ENCODE measurements around the gene MLPH.

DNA sequence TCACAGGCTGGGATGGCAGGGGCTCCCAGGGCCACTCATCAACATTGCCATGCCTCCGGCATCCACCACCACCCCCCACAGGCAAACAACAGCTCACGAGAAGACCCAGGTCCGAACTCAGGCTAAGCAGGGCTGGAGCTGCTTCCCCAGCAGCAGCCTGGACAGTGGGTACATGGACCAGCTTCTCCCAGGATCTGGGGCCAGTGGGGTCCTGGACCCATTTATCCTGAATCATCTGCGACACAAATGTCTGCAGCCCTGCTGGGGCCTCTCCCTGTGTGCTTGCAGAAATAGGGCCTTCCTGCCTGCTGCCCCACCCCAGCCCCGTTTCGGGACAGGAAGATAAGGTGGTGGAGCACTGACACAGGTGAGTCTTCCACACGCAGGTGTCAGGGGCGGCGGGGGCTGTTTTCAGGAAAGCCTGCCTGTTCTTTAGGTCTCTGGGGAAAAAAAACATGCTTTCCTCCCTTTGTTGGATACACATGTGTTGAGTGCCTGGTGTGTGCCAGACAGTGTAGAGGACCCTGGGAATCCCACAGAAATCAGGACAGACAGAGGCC, 83.8 kb downstream of the MLPH start:
- TF ChIP-seq, protein P1, sequence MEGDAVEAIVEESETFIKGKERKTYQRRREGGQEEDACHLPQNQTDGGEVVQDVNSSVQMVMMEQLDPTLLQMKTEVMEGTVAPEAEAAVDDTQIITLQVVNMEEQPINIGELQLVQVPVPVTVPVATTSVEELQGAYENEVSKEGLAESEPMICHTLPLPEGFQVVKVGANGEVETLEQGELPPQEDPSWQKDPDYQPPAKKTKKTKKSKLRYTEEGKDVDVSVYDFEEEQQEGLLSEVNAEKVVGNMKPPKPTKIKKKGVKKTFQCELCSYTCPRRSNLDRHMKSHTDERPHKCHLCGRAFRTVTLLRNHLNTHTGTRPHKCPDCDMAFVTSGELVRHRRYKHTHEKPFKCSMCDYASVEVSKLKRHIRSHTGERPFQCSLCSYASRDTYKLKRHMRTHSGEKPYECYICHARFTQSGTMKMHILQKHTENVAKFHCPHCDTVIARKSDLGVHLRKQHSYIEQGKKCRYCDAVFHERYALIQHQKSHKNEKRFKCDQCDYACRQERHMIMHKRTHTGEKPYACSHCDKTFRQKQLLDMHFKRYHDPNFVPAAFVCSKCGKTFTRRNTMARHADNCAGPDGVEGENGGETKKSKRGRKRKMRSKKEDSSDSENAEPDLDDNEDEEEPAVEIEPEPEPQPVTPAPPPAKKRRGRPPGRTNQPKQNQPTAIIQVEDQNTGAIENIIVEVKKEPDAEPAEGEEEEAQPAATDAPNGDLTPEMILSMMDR (conservative IDR thresholded peaks at IDR 0.05; ENCODE audit: low read depth, low read length): no peak
- TF ChIP-seq POLR2A (IDR thresholded peaks at IDR 0.05; ENCODE audit: low read depth, low read length): no peak
- no peak for TF ChIP-seq RAD21 (IDR thresholded peaks at IDR 0.05; ENCODE audit: low read length)
- no peak for TF ChIP-seq RCOR1 (IDR thresholded peaks at IDR 0.05; ENCODE audit: insufficient replicate concordance, low read length)
- no peak for TF ChIP-seq SMC3 (IDR thresholded peaks at IDR 0.05; ENCODE audit: low read depth, low read length)
- TF ChIP-seq MAZ (IDR thresholded peaks at IDR 0.05; ENCODE audit: borderline replicate concordance, low read depth, low read length): no peak
- TF ChIP-seq CHD1 (IDR thresholded peaks at IDR 0.05; ENCODE audit: low read depth, low read length): no peak
- TF ChIP-seq MXI1 (IDR thresholded peaks at IDR 0.05; ENCODE audit: borderline replicate concordance, low read depth, low read length): no peak
- TF ChIP-seq RFX5 (IDR thresholded peaks at IDR 0.05; ENCODE audit: low read depth, low read length): no peak

Measured in IMR-90 (cell line).